ENCODE data around the gene GBGT1. TPM values are rescaled to one million over a fixed set of nuclear protein-coding genes. Genes with fewer than 3 reads are reported as not detected.

Gene GBGT1
- total and polyA plus RNA-seq, 10 donors = 9.2 to 52.8 (median 30.7) TPM

DNA sequence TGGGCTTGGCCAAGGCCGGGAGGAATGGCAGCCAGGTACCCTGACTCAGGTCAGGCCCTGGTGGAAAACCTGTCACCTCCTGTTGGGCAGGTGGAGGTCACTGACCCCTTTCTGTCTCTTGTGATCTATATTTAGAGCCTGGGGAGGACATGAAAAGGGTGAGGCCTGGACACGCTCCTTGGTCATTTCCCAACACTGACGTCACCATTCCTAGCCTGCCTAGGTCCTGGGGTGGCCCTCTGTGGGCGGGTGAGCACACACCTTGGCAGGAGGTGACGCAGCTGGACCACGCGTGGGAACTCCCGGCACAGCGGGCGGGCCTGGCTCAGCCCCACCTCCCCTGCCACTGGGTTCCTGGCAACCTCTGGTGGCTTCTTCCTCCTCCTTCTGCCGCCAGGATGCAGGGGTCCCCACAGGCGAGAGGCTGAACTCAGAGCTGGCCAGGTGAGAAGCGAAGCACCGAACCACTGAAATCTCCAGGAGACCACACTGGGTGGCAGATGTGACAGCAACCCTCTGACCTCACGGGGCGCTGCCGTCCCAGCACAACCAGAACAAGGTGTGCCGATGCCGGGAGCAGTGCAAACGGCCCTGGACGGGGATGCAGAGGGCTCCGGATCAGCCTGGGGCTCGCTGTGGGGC, 36.3 kb downstream of the GBGT1 start:
- Histone ChIP-seq H3K36me3 (no peaks in the 10 kb centered on the region), H3K27ac (peak overlapping the region in 6 of 8 donors; percentile 46 to 96 (median 85)), H3K4me3 (peak overlapping the region in 1 of 8 donors; percentile 62), H3K27me3 (replicated peaks in 1 of 7) (no peaks in the 10 kb centered on the region), H3K9me3 (no peaks in the 10 kb centered on the region), H3K4me1 (peaks cover 33 to 96% (median 84%) of the 10 kb centered on the region in 6 donors)
- WGBS, 5 donors = 69 to 92% (median 83%) methylated on average over 12 to 23 of the region's 23 CpGs
- intact Hi-C loops (cut with DNase I; ENCODE audit: low total_unique reads) = no loop called here
- no peak for DNase-seq
- TF ChIP-seq, protein P1, sequence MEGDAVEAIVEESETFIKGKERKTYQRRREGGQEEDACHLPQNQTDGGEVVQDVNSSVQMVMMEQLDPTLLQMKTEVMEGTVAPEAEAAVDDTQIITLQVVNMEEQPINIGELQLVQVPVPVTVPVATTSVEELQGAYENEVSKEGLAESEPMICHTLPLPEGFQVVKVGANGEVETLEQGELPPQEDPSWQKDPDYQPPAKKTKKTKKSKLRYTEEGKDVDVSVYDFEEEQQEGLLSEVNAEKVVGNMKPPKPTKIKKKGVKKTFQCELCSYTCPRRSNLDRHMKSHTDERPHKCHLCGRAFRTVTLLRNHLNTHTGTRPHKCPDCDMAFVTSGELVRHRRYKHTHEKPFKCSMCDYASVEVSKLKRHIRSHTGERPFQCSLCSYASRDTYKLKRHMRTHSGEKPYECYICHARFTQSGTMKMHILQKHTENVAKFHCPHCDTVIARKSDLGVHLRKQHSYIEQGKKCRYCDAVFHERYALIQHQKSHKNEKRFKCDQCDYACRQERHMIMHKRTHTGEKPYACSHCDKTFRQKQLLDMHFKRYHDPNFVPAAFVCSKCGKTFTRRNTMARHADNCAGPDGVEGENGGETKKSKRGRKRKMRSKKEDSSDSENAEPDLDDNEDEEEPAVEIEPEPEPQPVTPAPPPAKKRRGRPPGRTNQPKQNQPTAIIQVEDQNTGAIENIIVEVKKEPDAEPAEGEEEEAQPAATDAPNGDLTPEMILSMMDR (IDR thresholded peaks at IDR 0.05 in 8 of 11, conservative IDR thresholded peaks at IDR 0.05 in 3 of 11) = no peak
- TF ChIP-seq POLR2AphosphoS5 (IDR thresholded peaks at IDR 0.05) = peak in 1 of 3 donors; percentile 60

DNA sequence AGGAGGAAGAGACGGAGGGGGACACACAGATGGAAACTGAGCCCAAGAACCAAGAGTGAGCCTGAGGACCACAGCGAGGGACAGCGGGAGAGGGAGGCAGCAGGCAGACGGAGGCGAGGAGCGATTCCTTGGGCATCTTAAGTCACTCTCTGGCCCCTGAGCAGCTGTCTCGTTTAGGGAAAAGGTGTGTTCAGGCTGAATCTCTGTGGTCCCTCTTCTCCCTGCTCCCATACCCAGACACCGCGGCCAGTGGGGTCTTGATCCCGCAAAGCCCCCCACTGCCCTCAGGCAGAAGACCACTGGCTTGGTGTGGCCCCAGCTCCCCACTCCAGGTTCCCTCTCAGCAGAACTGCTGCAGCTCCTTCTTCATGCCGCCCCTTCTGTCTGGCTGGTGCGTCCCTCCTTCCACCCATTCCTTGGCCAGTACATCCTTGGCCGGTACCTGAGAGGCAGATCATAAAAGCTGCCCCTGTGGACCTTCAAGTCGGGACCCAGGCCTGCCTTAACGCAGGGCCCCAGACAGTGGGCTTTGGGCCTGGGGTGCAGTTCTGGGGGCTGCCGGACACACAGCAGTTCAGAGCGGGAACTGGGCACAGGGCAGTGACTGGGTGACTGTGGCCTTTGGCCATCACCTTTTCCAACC, 36.9 kb downstream of the GBGT1 start:
- H3K4me1 ChIP-seq = peaks cover 33 to 96% (median 84%) of the 10 kb centered on the region in 6 donors
- H3K4me3 ChIP-seq = peak overlapping the region in 2 of 8 donors; percentile 11 to 62
- H3K9me3 ChIP-seq = no peaks in the 10 kb centered on the region
- peak overlapping the region; percentile 46 to 96 (median 78) for H3K27ac ChIP-seq
- TF ChIP-seq POLR2A (IDR thresholded peaks at IDR 0.05) (no peak), POLR2AphosphoS5 (IDR thresholded peaks at IDR 0.05) (no peak)
- TF ChIP-seq, protein P1 (IDR thresholded peaks at IDR 0.05 in 8 of 11, conservative IDR thresholded peaks at IDR 0.05 in 3 of 11) = no peak
- WGBS, 5 donors = 76 to 88% (median 80%) methylated on average over 13 to 17 of the region's 17 CpGs
- no peak for DNase-seq
- H3K36me3 ChIP-seq = no peaks in the 10 kb centered on the region
- H3K27me3 ChIP-seq (replicated peaks in 1 of 7) = no peaks in the 10 kb centered on the region
- intact Hi-C loops (cut with DNase I; ENCODE audit: low total_unique reads) = no loop called here

DNA sequence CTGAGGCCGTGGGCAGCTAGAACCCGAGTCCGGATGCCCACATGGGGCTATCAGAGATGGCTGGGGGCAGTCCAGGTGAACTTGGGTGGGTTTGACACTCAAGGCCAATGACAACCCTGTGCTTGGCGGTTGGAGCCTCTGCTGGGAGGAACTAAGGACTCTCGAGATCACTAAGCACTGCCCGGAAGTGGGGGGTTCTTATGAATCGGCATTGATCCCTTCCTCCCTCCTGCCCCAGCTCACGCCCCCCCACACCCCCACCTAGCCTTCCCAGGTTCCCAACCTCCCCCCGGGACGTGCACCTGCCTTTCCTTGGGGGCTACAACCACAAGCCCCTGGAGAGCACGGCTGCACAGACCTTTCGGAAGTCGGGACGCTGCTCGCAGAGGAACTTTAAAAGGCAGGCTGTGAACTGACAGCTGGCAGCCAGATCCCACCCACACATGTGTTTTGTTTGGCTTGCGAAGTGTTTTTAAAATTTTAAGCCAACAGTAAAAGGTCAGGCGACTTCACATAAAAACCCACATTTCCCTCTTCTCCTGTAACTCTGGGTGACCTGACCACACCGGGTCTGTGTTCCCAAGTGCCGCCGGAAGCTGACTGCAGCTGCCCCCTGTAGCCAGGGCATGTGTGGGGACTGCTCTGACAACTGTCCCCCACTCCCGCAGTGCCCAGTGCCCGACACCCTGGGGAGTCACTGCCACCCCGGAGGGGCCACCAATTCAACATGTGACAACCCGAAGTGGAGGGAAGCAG, 37.6 kb downstream of the GBGT1 start:
- H3K4me3 ChIP-seq = peak overlapping the region in 5 of 8 donors; percentile 11 to 62 (median 29)

More for the DNA sequence above, 37.6 kb downstream of the GBGT1 start:
- 18 to 32% (median 21%) methylated on average over 22 to 24 of the region's 24 CpGs for WGBS, 5 donors
- no peak for DNase-seq
- Histone ChIP-seq H3K4me1 (peaks cover 35 to 96% (median 84%) of the 10 kb centered on the region in 6 donors), H3K9me3 (no peaks in the 10 kb centered on the region), H3K27ac (peak overlapping the region; percentile 46 to 96 (median 78)), H3K36me3 (no peaks in the 10 kb centered on the region), H3K27me3 (replicated peaks in 1 of 7) (no peaks in the 10 kb centered on the region)
- intact Hi-C loops (cut with DNase I; ENCODE audit: low total_unique reads) = no loop called here
- TF ChIP-seq, protein P1 (IDR thresholded peaks at IDR 0.05 in 8 of 11, conservative IDR thresholded peaks at IDR 0.05 in 3 of 11) = no peak
- TF ChIP-seq POLR2A (IDR thresholded peaks at IDR 0.05) (no peak), POLR2AphosphoS5 (IDR thresholded peaks at IDR 0.05) (peak; percentile 29 to 53 (median 41))

All from spleen (tissue), 11 donors.